H1 (cell line): Measurements from ENCODE around the gene SRPX2. TPM values are rescaled to one million over a fixed set of nuclear protein-coding genes. Genes with fewer than 3 reads are reported as not detected.

Experiments
- CTCF ChIA-PET: fragments of 300-600 bp; sonication (Branson Sonifier 250); formaldehyde crosslinking; loops from one replicate; lab custom pipeline; 2021; ENCODE audit not compliant: partially characterized antibody; lab: Charles Lee
- POLR2A ChIA-PET: fragments of 300-600 bp; sonication (Branson Sonifier 250); formaldehyde crosslinking; loops from one replicate; lab custom pipeline; 2021; ENCODE audit warnings: inconsistent platforms; ENCODE audit not compliant: partially characterized antibody; lab: Charles Lee
- DNase-seq, 2 experiments: peaks; one replicate each; pipeline versions ENCODE4 v3.0.0 to v3.0.0-alpha.2; 2010 to 2022; ENCODE audit warnings: low spot score in 2 of 2, low read depth in 1 of 2, mixed read lengths in 1 of 2
- FAIRE-seq: peaks from 2 replicates; lab custom pipeline; 2011; peaks lifted over from hg19 to GRCh38; lab: Jason Lieb, UNC
- H2AFZ ChIP-seq: 2 replicates; pipeline ENCODE4 v1.8.1; 2012; ENCODE audit warnings: low read length, inconsistent platforms
- H2AK5ac ChIP-seq: 2 replicates; pipeline ENCODE4 v1.6.1; 2013; ENCODE audit warnings: low read depth, low read length
- H2BK120ac ChIP-seq: replicated peaks from 2 replicates; pipeline ENCODE3; 2013; ENCODE audit warnings: low read depth, low read length, inconsistent platforms
- H2BK12ac ChIP-seq: 2 replicates; pipeline ENCODE4 v1.6.1; 2013; ENCODE audit warnings: low read depth, low read length
- H2BK15ac ChIP-seq: 2 replicates; pipeline ENCODE4 v1.6.1; 2013; ENCODE audit warnings: low read length
- H2BK20ac ChIP-seq: 2 replicates; pipeline ENCODE4 v1.6.1; 2013; ENCODE audit warnings: low read length
- H2BK5ac ChIP-seq: 2 replicates; pipeline ENCODE4 v1.6.1; 2013; ENCODE audit warnings: low read depth, low read length
- H3K14ac ChIP-seq: 2 replicates; pipeline ENCODE4 v1.6.1; 2013; ENCODE audit warnings: inconsistent platforms; ENCODE audit not compliant: insufficient read length
- H3K18ac ChIP-seq: 2 replicates; pipeline ENCODE4 v1.6.1; 2013; ENCODE audit warnings: low read length; ENCODE audit errors: extremely low read depth
- H3K23ac ChIP-seq: 2 replicates; pipeline ENCODE4 v1.6.1; 2013; ENCODE audit warnings: inconsistent platforms; ENCODE audit not compliant: insufficient read length
- H3K23me2 ChIP-seq: 2 replicates; pipeline ENCODE4 v1.6.1; 2013; ENCODE audit warnings: low read depth, low read length
- H3K27ac ChIP-seq: 2 replicates; pipeline ENCODE4 v1.6.1; 2011; ENCODE audit warnings: low read depth, low read length, inconsistent platforms
- H3K27me3 ChIP-seq, 4 experiments: replicated peaks in 1 of 4; 1 replicate in 1 of 4; 2 replicates in 3 of 4; pipeline versions ENCODE4 v1.6.1 to v1.8.1; 2011 to 2013; ENCODE audit warnings: low read length in 3 of 4, mild to moderate bottlenecking in 3 of 4, inconsistent platforms in 2 of 4, mixed read lengths in 2 of 4, moderate library complexity in 1 of 4; ENCODE audit not compliant: control insufficient read depth in 3 of 4, insufficient read depth in 3 of 4; ENCODE audit errors: extremely low read depth in 1 of 4
- H3K36me3 ChIP-seq, 4 experiments: 2 replicates each; pipeline versions ENCODE4 v1.6.1 to v1.8.1; 2011 to 2013; ENCODE audit warnings: mild to moderate bottlenecking in 4 of 4, low read length in 3 of 4, moderate library complexity in 2 of 4, control low read depth in 1 of 4, inconsistent platforms in 1 of 4; ENCODE audit not compliant: insufficient read depth in 4 of 4, control insufficient read depth in 2 of 4
- H3K4ac ChIP-seq: replicated peaks from 2 replicates; pipeline ENCODE3; 2013; ENCODE audit warnings: low read length, low read depth, mixed read lengths, inconsistent platforms; ENCODE audit not compliant: insufficient read length
- H3K4me1 ChIP-seq, 4 experiments: replicated peaks in 1 of 4; 1 replicate in 1 of 4; 2 replicates in 3 of 4; pipeline versions ENCODE4 v1.6.1 to v1.8.1; 2011 to 2013; ENCODE audit warnings: low read length in 3 of 4, inconsistent platforms in 2 of 4, mixed read lengths in 1 of 4; ENCODE audit not compliant: insufficient read depth in 4 of 4, control insufficient read depth in 3 of 4
- H3K4me2 ChIP-seq, 2 experiments: 2 replicates each; pipeline versions ENCODE4 v1.6.1 to v1.8.1; 2011 to 2013; ENCODE audit warnings: low read depth in 2 of 2, low read length in 2 of 2, control low read depth in 1 of 2, inconsistent platforms in 1 of 2, mild to moderate bottlenecking in 1 of 2; ENCODE audit not compliant: insufficient read depth in 1 of 2
- H3K4me3 ChIP-seq, 4 experiments: fragments of 200-600, 300-600 bp in 1 of 4; sonication (generic), shearing (Covaris generic), sonication (Bioruptor Twin) in 1 of 4; 2 replicates each; pipeline versions ENCODE4 v1.5.1 to v1.8.1; 2011 to 2016; ENCODE audit warnings: low read length in 4 of 4, low read depth in 3 of 4, control low read depth in 2 of 4, inconsistent platforms in 2 of 4, mild to moderate bottlenecking in 2 of 4, mixed read lengths in 1 of 4, moderate library complexity in 1 of 4; ENCODE audit not compliant: insufficient read depth in 2 of 4; ENCODE audit errors: extremely low read depth in 1 of 4
- H3K56ac ChIP-seq: replicated peaks from 2 replicates; pipeline ENCODE3; 2013; ENCODE audit warnings: low read depth, mild to moderate bottlenecking, mixed read lengths, low read length, inconsistent platforms; ENCODE audit not compliant: insufficient read length
- H3K79me1 ChIP-seq: 2 replicates; pipeline ENCODE4 v1.6.1; 2013; ENCODE audit warnings: low read depth, low read length, control low read depth
- H3K79me2 ChIP-seq, 2 experiments: 2 replicates each; pipeline versions ENCODE4 v1.6.1 to v1.8.1; 2012 to 2013; ENCODE audit warnings: low read length in 2 of 2, mild to moderate bottlenecking in 2 of 2, inconsistent platforms in 1 of 2; ENCODE audit not compliant: insufficient read depth in 2 of 2, control insufficient read depth in 1 of 2
- H3K9ac ChIP-seq, 4 experiments: replicated peaks in 1 of 4; 1 replicate in 1 of 4; 2 replicates in 3 of 4; pipeline versions ENCODE4 v1.6.1 to v1.8.1; 2011 to 2013; ENCODE audit warnings: low read depth in 3 of 4, low read length in 3 of 4, control low read depth in 2 of 4, mild to moderate bottlenecking in 2 of 4, moderate library complexity in 2 of 4, inconsistent platforms in 1 of 4; ENCODE audit errors: extremely low read depth in 1 of 4
- H3K9me3 ChIP-seq, 2 experiments: 2 replicates each; pipeline versions ENCODE4 v1.6.1 to v1.8.1; 2012 to 2013; ENCODE audit warnings: mild to moderate bottlenecking in 2 of 2, moderate library complexity in 2 of 2, control low read depth in 1 of 2, inconsistent platforms in 1 of 2, low read depth in 1 of 2, low read length in 1 of 2, mixed read lengths in 1 of 2; ENCODE audit not compliant: insufficient read depth in 2 of 2
- H4K20me1 ChIP-seq, 2 experiments: replicated peaks in 1 of 2; 2 replicates each; pipeline versions ENCODE3 to v1.8.1; 2011 to 2013; ENCODE audit warnings: inconsistent platforms in 2 of 2, low read length in 2 of 2, mild to moderate bottlenecking in 1 of 2; ENCODE audit not compliant: insufficient read depth in 2 of 2, control insufficient read depth in 1 of 2
- H4K5ac ChIP-seq: 2 replicates; pipeline ENCODE4 v1.6.1; 2013; ENCODE audit warnings: low read length, low read depth, mixed read lengths, inconsistent platforms; ENCODE audit not compliant: insufficient read length
- H4K8ac ChIP-seq: 2 replicates; pipeline ENCODE4 v1.8.0; 2013; ENCODE audit warnings: mild to moderate bottlenecking, moderate library complexity, low read length, inconsistent platforms; ENCODE audit not compliant: insufficient read depth; ENCODE audit errors: extremely low read depth
- H4K91ac ChIP-seq: replicated peaks from 2 replicates; pipeline ENCODE3; 2013; ENCODE audit warnings: low read length, mixed read lengths, inconsistent platforms; ENCODE audit not compliant: insufficient read length
- ATF3 ChIP-seq: IDR thresholded peaks from 2 replicates; pipeline ENCODE4 v1.6.1; 2011; ENCODE audit warnings: low read depth, mild to moderate bottlenecking, low read length; ENCODE audit not compliant: insufficient read depth
- CBX8 ChIP-seq: fragments of 300-800, 300-1000 bp; sonication (generic); IDR thresholded peaks from 2 replicates; pipeline ENCODE4 v1.7.1; 2016; ENCODE audit warnings: low read depth, low read length, borderline replicate concordance
- CTBP2 ChIP-seq: IDR thresholded peaks from 2 replicates; pipeline ENCODE4 v1.7.0; 2011; ENCODE audit warnings: borderline replicate concordance, mild to moderate bottlenecking, moderate library complexity, mixed read lengths, low read length; ENCODE audit not compliant: insufficient read depth, insufficient read length
- EGR1 ChIP-seq: IDR thresholded peaks from 2 replicates; pipeline ENCODE4 v1.6.1; 2011; ENCODE audit warnings: low read depth, low read length, borderline replicate concordance
- EP300 ChIP-seq, 2 experiments: IDR thresholded peaks; 1 replicate in 1 of 2; 2 replicates in 1 of 2; pipeline ENCODE4 v1.6.1; 2011 to 2012; ENCODE audit warnings: low read depth in 2 of 2, low read length in 2 of 2, mild to moderate bottlenecking in 2 of 2, borderline replicate concordance in 1 of 2, inconsistent platforms in 1 of 2, moderate library complexity in 1 of 2
- GABPA ChIP-seq: IDR thresholded peaks from 2 replicates; pipeline ENCODE4 v1.6.1; 2011; ENCODE audit warnings: mild to moderate bottlenecking, low read length, moderate library complexity, borderline replicate concordance; ENCODE audit not compliant: insufficient read depth
- JUN ChIP-seq: IDR thresholded peaks from 2 replicates; pipeline ENCODE4 v1.6.1; 2011; ENCODE audit warnings: low read depth, mild to moderate bottlenecking, improper control_type of control experiment, low read length
- KDM1A ChIP-seq: fragments of 200-600, 300-600 bp; sonication (generic); IDR thresholded peaks from 2 replicates; pipeline ENCODE4 v1.7.1; 2016; ENCODE audit warnings: mild to moderate bottlenecking, low read length, borderline replicate concordance
- POLR2A ChIP-seq, 2 experiments: IDR thresholded peaks; 1 replicate in 1 of 2; 2 replicates in 1 of 2; pipeline ENCODE4 v1.6.1; 2011; ENCODE audit warnings: low read depth in 2 of 2, low read length in 2 of 2, mild to moderate bottlenecking in 2 of 2; ENCODE audit errors: control extremely low read depth in 1 of 2
- RFX5 ChIP-seq: IDR thresholded peaks from 2 replicates; pipeline ENCODE4 v1.6.1; 2011; ENCODE audit warnings: low read depth, low read length, improper control_type of control experiment, borderline replicate concordance
- TCF12 ChIP-seq: IDR thresholded peaks from 2 replicates; pipeline ENCODE4 v1.6.1; 2011; ENCODE audit warnings: low read depth, mild to moderate bottlenecking, low read length
- USF2 ChIP-seq: IDR thresholded peaks from 2 replicates; pipeline ENCODE4 v1.6.1; 2011; ENCODE audit warnings: low read length, improper control_type of control experiment
- WGBS, 2 experiments: shearing (Covaris generic) in 1 of 2; methylation state at CpG; one replicate each; pipeline versions ENCODE4 v1.1.6 to v1.1.7; 2013 to 2015; ENCODE audit warnings: low lambda C conversion rate in 2 of 2, mixed read lengths in 2 of 2, inconsistent platforms in 1 of 2, low coverage in 1 of 2, missing lambda C conversion rate in 1 of 2; ENCODE audit not compliant: insufficient replicate concordance in 2 of 2, insufficient coverage in 1 of 2, insufficient read length in 1 of 2; ENCODE audit errors: extremely low coverage in 1 of 2, missing lambda C conversion rate in 1 of 2; 5-methylcytosine and 5-hydroxymethylcytosine counted together
- polyA plus RNA-seq, 7 experiments: library from polyadenylated mRNA; depleted of rRNA in 3 of 7; stranded (reverse) in 5 of 7; unstranded in 2 of 7; fragments of >200 nt in 5 of 7; fragments of 200-250 nt in 2 of 7; gene quantifications; 1 replicate in 5 of 7; 2 replicates in 1 of 7; 4 replicates in 1 of 7; pipeline versions ENCODE4 v1.2.1 to v1.2.3, GENCODE V29; 2011 to 2013; ENCODE audit warnings: missing spikeins in 2 of 7, mixed read lengths in 2 of 7
- total RNA-seq: library from RNA; stranded (reverse); fragmentation: NEBNext Ultra II Directional; extraction: Animal tissue kit (Norgen Biotek cat#: 25700); gene quantifications from 2 replicates; pipeline ENCODE4 v1.2.1, GENCODE V29; 2021

Gene SRPX2
- total and polyA plus RNA-seq, 2 of the 8 experiments (the other 6 are each of a cell fraction or from before 2014, with no cell fraction given): not detected

GRCh38 chrX:100710816-100711215 lies 66.8 kb downstream of the SRPX2 start:
- Histone ChIP-seq H3K14ac (no peak overlapping the region), H3K27ac (no peak overlapping the region), H3K23me2 (no peaks in the 10 kb centered on the region), H3K23ac (no peak overlapping the region), H2BK120ac (no peak overlapping the region), H4K8ac (no peak overlapping the region), H3K4me1 (no peaks in the 10 kb centered on the region), H3K9me3 (no peaks in the 10 kb centered on the region), H2AFZ (no peak overlapping the region), H3K4me2 (no peak overlapping the region), H3K27me3 (no peaks in the 10 kb centered on the region), H3K79me1 (no peaks in the 10 kb centered on the region), H2BK5ac (no peak overlapping the region), H4K91ac (no peak overlapping the region), H2AK5ac (no peak overlapping the region), H3K18ac (no peak overlapping the region), H3K36me3 (no peaks in the 10 kb centered on the region), H3K4ac (no peak overlapping the region), H2BK12ac (no peak overlapping the region), H3K9ac (no peak overlapping the region), H3K79me2 (no peaks in the 10 kb centered on the region), H3K4me3 (no peak overlapping the region), H4K5ac (no peak overlapping the region), H3K56ac (no peak overlapping the region), H4K20me1 (no peaks in the 10 kb centered on the region), H2BK15ac (no peak overlapping the region), H2BK20ac (no peak overlapping the region)
- POLR2A ChIA-PET: interaction anchor here (0.6 kb wide), 1 partner anchor 1397 kb away, joined by 3 read pairs; no protein-coding TSS in a partner anchor
- WGBS, 2 experiments: 36% methylated on average over 3 of the region's 3 CpGs; no CpG with 5 or more reads in 1 of the 2 experiments
- DNase-seq: no peak
- CTCF ChIA-PET: interaction anchor here (1.1 to 1.3 kb wide), 2 partner anchors 24 to 26 kb away, joined by 3 read pairs; no protein-coding TSS in a partner anchor
- FAIRE-seq: no peak
- TF ChIP-seq CTBP2: no peak
- no peak for TF ChIP-seq GABPA
- no peak for TF ChIP-seq RFX5
- TF ChIP-seq JUN: no peak
- no peak for TF ChIP-seq ATF3
- TF ChIP-seq CBX8: no peak
- TF ChIP-seq POLR2A (IDR thresholded peaks at IDR 0.05; ENCODE audit: control extremely low read depth in 1 of 2, low read depth in 2 of 2, low read length in 2 of 2): no peak
- TF ChIP-seq USF2: no peak
- TF ChIP-seq EP300 (IDR thresholded peaks at IDR 0.05; ENCODE audit: borderline replicate concordance in 1 of 2, low read depth in 2 of 2, low read length in 2 of 2): no peak
- TF ChIP-seq TCF12: no peak
- no peak for TF ChIP-seq KDM1A
- TF ChIP-seq EGR1: no peak
